Activated CD4-positive, CD25-positive, alpha-beta regulatory T cell treated with anti-CD3 and anti-CD28 coated beads, Interleukin-2, amount 50 U/mL, for 72 hours (primary cell): ENCODE measurements around the gene HDLBP.

Experiments
- DNase-seq: peaks from one replicate; pipeline ENCODE4 v3.0.0; 2021

The HDLBP gene

GRCh38 chr2:241315093-241315878 is at the start of gene HDLBP:
Gene HDLBP (minus strand): TSS chr2:241315672. CDS start chr2:241266869, 48,803 bp downstream.
- peak; percentile 100 for DNase-seq

GRCh38 chr2:241364781-241365180 is 49.3 kb upstream of the HDLBP start:
- DNase-seq, result no peak

GRCh38 chr2:241363426-241363825 is 48.0 kb upstream of the HDLBP start:
- DNase-seq, result no peak

- DNase-seq, result no peak
Measured at GRCh38 chr2:241359481-241360045, 44.1 kb upstream of the HDLBP start.

GRCh38 chr2:241358470-241358869 is 43.0 kb upstream of the HDLBP start:
- no peak for DNase-seq

GRCh38 chr2:241357531-241357930 is 42.1 kb upstream of the HDLBP start:
- no peak for DNase-seq

GRCh38 chr2:241356871-241357260 is 41.4 kb upstream of the HDLBP start:
- DNase-seq, result no peak

- DNase-seq, result peak; percentile 94
Measured at GRCh38 chr2:241355983-241356870, 40.8 kb upstream of the HDLBP start, which contains the start of gene FARP2. Gene FARP2 (plus strand): TSS chr2:241356285. CDS start chr2:241373108, 16,823 bp downstream.

GRCh38 chr2:241354668-241355658 is 39.5 kb upstream of the HDLBP start:
- DNase-seq, result peak; percentile 63

- no peak for DNase-seq
Measured at GRCh38 chr2:241352227-241352626, 36.8 kb upstream of the HDLBP start.

- no peak for DNase-seq
Measured at GRCh38 chr2:241351640-241352031, 36.2 kb upstream of the HDLBP start.

GRCh38 chr2:241350878-241351639 is 35.6 kb upstream of the HDLBP start:
- DNase-seq, result no peak

- DNase-seq, result no peak
Measured at GRCh38 chr2:241350530-241350877, 35.0 kb upstream of the HDLBP start.

GRCh38 chr2:241349941-241350340 is 34.5 kb upstream of the HDLBP start:
- DNase-seq, result no peak

- no peak for DNase-seq
Measured at GRCh38 chr2:241344925-241345651, 29.6 kb upstream of the HDLBP start.

- no peak for DNase-seq
Measured at GRCh38 chr2:241340631-241341163, 25.2 kb upstream of the HDLBP start.

GRCh38 chr2:241339839-241340630 is 24.6 kb upstream of the HDLBP start:
- no peak for DNase-seq

- no peak for DNase-seq
Measured at GRCh38 chr2:241334813-241335212, 19.3 kb upstream of the HDLBP start.

GRCh38 chr2:241330616-241330981 is 15.1 kb upstream of the HDLBP start:
- DNase-seq, result no peak
